IPS-NIHi11 (cell line): ENCODE results near the gene CD52.
"Not testable (repeated sequence)": the region's sequence is repeated elsewhere in the genome, so short reads cannot be mapped to it uniquely, and the experiment has no call there.

Experiments used
- DNase-seq: peaks from one replicate; pipeline ENCODE4 v3.0.0; 2012; ENCODE audit warnings: mixed read lengths, low spot score

CD52 gene

DNA sequence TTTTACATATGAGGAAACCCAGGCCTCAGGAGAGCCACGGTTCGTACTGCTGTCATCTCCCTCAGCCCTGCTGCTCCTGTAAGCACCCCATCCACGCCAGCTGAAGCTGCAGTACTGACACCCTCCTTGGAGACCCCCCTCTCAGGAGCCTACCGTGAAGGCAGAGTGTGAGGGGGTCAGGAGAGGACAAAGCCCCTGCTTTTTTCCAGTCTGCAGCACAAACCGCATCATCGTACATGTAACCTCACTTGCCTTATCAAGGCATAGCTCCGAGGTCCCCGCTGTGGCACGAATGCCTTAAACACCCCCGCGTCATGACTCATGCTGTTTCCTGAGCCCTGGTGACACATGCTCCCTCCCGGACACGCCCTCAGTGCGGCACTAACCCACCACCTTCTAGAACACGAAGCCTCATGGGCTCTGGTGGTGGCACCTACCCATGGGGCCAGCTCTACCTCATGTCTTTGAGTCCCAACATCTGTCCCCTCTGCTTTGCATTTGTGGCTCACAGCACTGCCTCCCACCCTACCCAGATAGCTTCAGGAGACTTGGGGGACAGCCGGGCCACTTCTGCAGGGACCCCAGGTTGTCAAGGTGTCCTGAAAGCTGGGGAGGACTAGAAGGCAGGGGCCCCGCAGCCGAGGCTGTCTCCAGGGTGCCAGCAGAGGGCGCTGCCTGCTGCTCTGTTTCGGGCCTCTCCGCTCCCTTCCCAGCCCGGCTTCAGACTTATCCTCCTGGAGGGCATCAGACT, 33.0 kb upstream of the CD52 start:
- DNase-seq, result peak; percentile 79

DNA sequence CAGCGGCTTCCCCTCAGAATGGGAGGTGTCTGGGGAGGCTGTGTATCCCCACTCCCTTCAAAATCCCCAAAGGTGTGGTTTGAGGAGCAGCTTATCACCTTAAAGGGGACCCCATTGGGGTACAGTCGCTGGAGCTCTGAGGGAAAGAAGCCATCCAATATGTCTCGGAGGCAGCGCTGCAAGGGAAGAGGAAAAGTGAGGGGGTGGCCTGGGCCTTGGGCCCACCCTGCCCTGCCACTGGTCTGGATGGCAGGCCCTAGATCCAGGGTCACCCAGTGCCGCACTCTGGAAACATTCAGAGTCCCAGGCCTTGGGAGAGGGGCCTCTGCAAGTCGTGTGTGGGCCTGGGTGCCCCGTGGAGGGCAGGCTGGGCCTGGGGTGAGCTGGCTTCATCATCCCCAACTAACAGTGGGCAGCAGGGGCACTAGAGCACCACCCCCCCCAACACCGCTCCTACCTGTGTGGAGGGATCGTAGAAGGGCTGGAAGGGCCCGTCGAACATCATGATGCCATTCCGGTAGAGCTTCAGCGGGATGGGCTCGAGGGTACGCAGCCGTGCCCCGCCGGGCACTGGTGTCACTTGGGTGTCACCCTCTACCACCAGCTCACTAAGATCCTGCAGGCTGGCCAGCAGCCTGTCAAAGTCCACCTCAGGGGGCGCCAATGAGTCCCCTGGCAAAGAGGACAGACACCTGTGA, 32.2 kb upstream of the CD52 start:
- DNase-seq, result peak; percentile 85

DNA sequence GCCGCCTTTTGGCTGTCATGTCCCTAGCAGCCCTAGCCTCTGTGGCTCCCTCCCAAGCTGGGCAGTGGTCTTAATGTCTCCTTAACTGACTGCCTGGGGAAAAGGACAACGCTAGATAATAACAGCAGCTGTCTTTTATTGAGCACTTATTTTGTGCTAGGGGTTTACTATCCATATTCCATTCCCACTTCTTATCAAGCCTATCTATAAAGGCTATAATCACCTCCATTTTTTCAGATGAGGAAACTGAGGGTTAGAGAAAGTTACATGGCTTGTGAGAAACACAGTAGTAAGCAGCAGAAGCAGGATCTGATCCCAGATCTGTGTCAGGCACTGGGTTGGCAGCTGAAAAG, 31.7 kb upstream of the CD52 start:
- no peak for DNase-seq

DNA sequence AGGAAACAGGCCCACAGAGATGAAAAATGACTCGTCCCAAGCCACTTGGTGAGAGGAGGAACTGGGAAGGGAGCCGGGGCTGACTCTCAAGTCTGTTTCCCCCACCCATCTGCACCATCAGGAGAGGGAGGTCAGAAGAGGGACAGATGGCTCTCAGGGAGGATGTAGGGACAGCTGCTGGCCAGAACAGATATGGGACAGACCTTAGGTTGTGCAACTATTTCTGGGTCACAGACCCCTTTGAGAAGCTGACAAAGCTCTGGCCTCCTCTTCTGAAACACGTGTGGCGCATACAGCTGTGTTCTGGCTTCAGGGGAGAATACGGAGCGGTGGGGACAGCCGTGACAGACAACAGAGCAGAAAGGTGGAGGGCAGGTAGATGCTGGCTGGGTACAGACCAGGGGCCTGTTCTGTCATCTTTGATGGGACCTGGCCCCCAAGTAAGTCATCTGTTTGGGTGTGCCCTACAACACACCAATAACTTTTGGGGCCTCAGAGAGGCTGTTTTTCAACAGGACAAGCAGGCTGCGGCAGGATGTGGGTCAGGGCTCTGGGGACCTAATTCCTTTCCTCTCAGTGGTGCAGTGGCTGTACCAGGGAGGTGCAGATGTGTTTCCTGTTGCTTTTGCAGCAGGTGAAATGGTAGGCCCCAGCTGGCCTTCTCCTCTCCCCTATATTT, 30.6 kb upstream of the CD52 start:
- DNase-seq, result no peak

DNA sequence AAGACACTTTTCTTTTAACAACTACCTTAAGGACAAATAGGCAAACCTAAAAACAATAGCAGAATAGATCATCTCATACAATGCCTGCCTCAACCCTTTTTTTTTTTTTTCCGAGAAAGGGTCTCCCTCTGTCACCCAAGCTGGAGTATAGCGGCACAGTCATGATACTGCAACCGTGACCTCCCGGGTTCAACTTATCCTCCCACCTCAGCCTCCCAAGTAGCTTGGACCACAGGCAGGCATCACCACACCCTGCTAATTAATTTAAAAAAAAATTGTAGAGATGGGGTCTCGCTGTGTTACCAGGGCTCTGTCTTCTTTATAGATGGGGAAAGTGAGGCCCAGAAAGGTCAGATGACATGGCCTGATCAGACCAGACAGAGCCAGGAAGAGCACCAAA, 29.9 kb upstream of the CD52 start:
- no peak for DNase-seq

DNA sequence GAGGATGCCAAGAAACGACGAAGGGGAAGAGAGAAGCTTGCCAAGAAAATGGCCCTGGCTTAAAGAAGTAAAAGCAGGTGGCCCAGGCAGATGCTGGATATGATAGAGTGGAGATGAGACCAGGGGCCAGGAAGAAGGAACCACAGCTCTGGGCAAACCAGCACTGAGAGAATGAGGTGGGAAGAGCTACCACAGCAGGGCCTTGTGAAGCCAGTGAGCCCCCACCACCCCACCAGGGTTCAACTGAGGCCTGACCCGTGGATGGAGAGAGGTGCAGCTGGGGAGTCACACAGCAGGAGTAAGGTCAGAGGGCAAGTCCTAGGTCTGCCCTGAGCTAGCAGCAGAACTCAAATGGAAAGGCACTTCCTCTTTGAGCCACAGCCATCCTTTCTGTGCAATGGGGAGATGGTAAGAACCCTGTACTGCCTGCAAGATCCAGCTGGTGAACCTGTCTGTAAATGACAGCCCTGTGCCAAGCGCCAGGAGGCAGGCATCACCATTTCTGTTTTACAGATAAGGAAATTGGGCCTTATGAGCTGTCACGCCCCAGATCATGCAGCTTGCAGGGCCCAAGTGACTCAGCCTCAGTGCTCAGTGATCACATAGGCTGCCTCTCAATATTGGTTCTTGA, 29.3 kb upstream of the CD52 start:
- DNase-seq, result no peak

DNA sequence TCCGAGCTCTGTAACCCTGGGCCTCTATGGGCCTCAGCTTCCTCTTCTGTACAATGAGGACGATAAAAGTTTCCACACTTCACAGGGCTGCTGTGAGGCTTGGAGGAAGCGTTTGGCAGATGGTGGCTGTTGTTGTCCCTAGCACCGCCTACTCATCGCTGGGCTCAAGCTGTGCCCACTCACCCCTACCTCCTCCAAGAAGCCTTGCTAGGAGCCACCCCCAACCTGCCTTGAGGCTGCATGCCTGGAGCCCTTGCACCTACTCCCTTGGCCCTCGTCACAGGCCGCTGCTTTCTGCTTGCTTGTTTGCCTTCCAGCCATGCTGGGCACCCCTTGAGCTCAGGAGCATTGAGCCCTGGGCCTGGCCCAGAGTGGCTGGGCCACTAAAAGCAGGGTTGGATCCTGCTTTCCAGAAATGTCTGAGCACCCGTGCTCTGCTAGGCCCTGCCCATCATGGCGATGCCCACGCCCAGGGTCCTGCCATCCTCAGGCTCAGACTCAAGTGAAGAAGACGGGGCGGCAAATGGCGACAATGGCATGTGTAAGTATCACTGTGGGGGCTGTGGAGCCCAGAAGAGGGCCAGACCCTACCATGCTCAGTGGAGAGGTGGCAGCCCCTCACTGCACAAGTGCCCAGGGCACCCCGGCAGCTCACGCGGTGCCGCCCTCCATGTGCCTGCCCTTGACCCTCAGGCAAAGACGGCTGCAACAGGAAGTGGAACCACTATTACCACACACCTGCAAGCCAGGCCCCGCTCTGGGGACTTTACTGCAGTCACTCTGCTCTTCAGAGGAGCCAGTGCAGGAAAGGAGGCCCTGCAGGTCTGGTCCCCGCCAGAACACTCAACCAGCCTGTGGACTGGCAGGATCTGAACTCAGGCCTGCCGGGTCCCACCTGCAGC, 28.3 kb upstream of the CD52 start:
- peak; percentile 49 for DNase-seq

DNA sequence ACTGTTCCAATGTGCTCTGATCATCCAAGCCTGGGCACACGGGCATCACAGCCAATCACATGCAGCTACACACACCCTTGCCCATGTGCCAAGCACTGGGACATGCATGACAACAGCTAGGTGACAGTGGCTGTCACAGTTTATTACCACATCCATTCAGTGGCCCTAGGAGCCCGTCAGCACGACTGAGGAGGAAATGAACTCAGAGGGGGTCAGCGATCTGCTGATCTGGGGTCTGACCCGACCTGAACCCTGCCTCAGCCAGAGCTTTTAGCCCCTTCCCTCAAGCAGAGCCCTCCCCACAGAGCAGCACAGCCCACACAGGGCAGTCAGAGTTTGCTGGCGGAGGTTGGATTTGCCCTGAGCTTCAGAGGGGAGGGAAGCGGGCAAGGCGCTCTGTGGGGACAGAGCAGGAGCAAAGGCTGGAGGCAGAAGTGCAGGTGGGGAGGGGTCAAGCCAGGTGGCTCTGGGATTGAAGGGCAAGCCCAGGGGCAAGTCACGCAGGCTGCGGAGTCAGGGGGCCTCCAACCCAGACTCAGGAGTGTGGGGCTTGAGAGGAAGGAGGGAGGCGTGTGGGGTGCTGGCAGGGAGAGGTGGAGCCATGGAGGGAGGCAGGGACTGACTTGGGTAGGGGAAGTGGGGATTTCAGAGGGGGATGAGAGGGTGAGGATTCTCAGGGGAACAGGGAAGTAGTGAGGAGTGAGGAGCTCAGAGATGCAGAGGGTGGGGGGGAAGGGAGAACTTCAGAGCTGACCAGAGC, 27.5 kb upstream of the CD52 start:
- peak; percentile 49 for DNase-seq

DNA sequence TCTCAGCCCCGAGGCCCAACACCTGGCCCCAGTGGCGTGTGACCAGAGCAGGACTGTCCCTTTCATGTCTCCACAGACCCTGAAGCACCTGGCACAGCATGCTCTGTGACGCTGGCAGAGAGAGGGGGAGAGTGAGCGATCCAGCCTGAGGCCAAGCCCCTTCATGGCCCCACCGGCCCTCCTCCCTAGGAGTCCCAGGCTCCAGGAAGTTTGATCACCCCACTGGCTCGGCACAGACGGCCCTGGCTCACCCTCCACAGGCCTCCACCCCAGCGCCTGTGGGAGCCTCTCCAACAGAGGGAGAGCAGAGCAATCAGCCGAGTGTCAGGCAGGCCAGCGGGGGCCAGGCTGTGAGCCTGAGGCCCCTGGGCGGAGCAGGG, 26.9 kb upstream of the CD52 start:
- no peak for DNase-seq

DNA sequence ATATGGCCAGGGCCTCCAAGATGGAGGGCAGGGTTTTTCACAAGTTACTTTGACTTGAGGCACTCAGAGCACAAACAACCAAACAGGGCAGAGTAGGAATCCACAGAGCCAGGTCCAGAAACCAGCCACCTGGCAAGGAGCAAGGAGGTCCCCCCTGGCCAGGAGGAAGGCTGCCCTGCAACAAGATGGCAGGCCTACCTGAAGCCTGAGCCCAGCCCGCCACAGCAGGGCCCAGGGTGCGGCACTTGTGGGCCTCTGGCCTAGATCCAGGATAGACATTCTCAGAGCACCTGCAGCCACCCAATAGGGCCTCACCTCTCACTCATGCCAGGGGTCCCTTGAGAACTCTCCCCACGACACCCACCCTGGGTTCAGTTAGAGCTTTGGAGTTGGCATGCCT, 26.3 kb upstream of the CD52 start:
- no peak for DNase-seq

DNA sequence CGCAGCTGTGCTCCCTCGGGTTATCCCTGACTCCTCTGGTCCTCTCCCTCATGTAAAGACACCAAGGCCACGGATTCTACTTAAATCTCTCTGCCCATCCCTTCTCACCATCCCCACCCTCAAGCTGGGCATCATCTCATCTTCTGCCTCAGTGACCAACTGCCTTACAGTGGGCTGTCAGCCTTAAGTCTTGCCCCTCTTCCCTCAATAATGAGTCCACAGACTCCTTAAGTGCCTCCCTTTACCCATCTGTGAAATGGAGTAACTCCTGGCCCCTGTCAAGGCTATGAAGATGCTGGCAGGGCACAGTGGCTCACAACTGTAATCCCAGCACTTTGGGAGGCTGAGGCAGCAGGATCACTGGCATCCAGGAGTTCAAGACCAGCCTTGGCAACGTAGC, 25.8 kb upstream of the CD52 start:
- no peak for DNase-seq

DNA sequence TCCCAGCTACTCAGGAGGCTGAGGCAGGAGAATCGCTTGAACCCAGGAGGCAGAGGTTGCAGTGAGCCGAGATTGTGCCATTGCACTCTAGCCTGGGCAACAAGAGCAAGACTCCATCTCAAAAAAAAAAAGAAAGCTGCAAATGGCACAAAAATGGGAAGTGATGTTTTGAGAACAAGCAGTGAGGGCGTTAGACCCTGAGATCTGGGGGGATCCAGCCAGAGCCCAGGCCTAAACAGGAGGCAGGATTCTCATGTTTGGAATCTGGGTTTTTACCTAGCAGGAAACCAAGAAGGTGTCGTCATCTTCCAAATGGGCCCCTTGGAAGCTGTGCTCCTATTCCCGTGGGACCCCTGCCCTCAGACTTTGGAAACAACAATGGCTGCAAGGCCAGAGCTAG, 25.0 kb upstream of the CD52 start:
- DNase-seq, result not testable (repeated sequence)

DNA sequence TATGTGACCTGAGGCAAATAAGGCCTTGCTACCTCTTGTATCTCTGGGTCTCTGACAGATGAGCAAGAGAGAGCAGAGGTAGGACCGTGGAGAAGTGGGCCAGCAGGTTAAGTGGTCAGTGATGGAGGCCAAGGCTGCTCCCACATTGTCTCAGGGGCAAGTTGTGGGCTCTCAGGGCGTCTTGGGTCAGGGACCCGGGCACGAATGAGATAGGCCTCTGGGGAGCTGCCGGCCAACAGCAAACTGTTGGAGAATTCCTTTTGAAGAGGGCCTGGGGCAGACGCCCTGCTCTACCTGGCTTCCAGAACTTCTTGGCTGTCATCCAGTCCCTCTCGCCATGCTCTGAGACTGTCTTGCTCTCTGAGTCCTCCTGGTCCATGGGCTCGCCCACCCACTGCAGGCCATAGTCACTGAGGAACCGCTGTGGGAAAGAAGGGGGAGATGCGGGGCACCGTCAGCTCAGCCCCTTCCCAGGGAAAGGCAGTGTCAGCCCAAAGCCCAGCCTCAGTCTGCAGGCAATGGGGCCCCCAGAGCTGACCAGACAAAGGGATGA, 23.8 kb upstream of the CD52 start:
- no peak for DNase-seq

DNA sequence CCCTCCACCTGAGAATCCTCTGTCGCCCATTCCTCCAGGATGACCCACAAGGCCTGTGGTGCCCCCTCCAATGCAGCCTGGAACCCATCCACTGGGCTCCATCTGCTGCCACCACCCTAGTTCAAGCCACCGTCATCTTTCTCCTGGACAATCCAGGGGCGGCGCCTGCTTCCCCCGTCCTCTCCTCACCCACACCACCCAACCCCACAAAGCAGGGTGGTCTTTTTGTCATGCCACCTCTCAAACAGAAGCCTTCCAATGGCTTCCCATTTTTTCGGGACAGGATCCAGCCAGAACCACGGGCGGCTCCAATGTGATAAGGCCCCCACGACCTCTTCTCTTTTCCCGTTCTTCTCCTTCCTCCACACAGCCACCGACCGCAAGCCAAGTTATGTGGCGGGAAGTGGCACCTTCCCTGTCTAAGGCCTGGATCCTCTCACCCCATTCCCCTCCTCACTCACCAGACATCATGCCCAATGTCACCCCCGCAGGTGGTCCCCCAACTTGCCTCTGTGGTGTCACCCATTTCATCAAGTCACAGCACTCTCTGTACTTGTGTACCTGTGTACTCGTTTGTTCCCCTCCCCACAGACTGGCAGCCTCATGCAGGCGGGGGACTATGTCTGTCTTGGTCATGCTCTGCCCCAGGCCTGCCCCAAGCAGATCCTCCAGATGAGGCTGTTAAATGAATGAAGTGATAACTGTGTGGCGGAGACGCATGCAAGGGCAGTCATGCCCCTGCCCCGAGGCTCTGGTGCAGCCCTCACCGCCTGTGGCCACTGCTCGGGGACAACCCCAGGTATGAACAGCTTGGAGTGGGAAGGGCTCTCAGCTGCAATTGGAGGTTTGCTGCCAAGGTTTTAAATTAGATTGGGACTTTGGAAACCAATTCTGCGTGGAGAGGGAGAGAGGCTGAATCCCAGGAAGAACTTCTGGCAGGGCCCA, 22.3 kb upstream of the CD52 start:
- DNase-seq, result no peak

DNA sequence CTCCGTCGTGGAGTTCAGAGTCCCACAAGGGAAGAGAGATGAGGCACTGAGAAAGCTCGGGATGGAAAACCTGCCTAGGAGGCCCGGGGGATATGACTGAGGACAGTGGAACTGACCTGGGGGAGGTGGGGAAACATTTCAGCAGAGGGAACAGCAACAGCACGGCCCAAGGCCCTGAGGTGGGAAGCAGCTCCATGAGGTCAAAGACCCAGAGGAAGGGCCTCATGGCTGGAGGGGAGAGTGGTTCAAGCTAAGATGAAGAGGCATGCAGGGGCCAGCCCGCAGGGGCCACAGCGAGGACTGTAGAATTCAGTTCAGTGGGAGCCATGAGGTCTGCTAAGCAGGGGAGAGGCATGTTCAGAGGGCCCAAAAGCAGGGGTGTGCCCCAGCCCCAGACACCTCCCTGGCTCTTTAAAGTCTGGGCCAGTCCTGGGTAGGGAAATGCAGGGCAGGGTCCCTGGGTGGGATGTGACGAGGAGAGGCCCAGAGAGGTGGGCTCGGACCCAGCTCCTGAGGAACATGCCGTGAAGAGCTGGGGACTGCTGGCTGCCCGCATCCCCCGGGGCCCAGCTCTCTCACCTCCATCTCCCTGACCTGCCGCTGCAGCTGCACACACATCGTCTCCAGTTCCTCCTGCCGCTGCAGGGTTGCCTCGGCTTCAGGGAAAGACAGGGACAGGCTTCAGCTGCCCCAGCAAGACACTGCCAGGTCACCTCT, 21.3 kb upstream of the CD52 start:
- DNase-seq, result no peak

DNA sequence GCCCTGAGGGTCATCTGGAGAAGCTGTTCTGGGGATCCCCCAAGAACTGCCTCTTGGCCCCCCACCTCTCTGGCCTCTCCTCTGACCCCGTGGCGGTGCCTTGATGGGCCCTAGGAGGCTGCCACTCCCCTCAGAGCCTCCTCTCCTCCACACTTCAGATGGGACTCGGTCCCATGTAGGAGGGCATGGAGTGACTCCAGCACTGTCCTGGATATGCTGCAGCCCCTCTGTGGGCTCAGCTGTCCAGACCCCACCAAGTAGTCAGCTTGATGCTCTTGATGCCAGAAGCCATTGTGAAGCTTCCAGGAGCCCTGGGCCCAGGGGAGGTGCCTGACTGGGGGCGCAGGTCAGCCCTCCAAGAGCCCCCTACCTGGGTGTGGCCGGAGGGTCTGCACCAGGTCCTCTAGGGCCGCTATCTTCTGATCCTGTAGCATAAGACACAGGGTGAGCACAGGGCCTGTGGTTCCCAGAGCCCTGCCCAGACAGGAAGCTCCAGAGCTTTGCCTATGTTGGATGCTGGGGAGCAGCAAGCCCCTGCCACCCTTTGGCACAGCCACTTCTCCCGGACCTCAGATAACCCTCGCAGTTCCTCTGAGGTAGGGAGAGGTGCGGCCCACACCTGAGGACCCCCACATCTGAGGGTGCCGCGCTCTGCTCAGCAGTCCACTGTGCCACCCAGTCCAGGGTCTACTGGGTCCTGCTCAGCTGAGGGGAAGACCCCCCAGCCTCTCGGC, 20.5 kb upstream of the CD52 start:
- no peak for DNase-seq

DNA sequence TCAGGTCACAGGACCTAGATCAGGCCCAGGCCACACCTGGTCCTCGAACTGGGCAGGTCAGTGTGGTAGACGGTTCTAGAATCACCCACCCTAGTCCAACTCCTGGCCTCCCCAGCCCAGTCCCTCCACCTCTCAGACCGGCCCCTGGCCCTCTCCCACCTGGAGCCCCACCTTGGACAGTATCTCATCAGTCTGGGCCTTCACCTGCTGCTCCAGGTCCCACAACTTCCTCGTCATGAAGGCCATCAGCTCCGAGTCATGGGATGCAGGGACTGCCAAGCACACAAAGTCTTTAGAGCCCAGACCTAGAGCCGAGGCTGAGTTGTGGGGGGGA, 20.0 kb upstream of the CD52 start:
- no peak for DNase-seq

DNA sequence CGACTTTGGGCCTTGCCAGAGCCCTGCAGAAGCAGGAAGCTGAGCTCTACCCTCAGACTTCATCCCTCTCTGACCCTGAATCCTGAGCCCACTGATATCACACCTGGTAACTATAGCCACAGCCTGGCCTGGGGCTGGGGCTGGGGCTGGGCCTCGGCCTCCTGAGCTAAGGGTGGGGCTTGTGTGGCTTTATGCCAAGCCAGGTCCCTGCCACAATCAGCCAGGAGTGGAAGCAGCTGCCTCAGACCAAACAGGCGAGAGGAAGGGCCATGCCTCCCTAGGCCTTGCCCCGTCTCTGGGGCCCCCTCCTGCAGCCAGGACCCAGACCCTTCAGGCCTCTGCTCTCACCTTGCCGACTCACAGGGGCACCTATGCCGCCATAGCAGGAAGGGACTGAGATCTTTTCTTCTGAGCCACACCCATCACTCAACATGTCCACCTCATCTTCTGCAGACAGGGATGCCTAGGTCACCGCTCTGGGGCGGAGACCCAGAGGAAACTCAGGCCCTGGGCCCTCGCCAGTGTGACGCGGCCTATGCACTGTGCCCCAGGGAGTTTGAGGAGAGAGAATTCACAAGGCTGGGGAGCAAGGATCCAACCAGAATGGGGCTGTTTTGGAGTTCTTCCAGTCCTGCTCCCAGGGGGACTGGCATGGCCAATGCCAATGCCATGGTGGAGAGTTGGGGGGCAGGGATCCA, 17.0 kb upstream of the CD52 start:
- no peak for DNase-seq
